Measurements from ENCODE around the gene COL25A1. TPM values are rescaled to one million over a fixed set of nuclear protein-coding genes. Genes with fewer than 3 reads are reported as not detected.
"Not testable (repeated sequence)": the region's sequence is repeated elsewhere in the genome, so short reads cannot be mapped to it uniquely, and the experiment has no call there.

Gene COL25A1
- total RNA-seq, 1 donor from 2014 or later = 32.5 TPM

GRCh38 chr4:109172301-109172700 lies 130.2 kb downstream of the COL25A1 start:
- no peak for DNase-seq (ENCODE audit: low spot score)

- peak; percentile 36 for DNase-seq (ENCODE audit: low spot score)
Measured at GRCh38 chr4:109171070-109171469, 131.4 kb downstream of the COL25A1 start.

- no peak for DNase-seq (ENCODE audit: low spot score)
Measured at GRCh38 chr4:109169170-109169569, 133.3 kb downstream of the COL25A1 start.

DNA sequence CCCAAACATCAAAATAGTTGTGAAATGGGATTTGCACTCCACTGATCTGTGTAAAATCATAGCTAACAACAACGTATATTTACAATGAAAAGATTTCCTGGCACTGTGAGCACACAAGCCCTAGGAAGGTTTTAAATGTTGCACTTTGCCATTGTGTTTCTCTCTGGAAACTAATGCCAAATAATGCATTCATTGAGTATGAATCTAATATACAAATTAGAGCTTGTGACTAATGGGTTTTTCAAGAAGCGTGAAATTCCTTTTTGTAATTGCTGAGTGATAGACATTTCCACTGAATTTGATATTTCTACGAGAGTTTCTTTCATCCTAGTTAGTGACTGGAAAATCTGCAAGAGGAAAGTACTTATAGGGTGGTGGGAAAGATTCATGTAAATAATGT lies 135.9 kb downstream of the COL25A1 start:
- DNase-seq (ENCODE audit: low spot score) = no peak

DNA sequence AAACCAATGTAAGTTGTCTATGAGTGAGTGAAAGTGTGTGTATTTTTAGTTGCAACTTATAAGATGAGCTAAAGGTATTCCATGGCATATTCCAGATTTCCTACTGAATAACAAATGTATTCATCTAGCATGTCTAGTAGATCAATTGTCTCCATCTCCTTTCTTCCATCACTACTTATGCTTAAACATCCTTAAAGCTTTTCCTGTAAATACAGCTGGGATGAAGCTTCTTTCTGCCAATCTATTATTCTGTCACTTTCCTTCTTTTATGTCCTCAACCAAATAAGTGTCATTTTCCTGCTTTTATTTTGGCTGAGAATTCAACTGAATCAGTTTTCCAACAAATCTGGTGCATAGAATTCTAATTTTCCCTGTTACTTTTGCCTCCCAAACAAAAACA lies 136.3 kb downstream of the COL25A1 start:
- DNase-seq (ENCODE audit: low spot score) = no peak

DNA sequence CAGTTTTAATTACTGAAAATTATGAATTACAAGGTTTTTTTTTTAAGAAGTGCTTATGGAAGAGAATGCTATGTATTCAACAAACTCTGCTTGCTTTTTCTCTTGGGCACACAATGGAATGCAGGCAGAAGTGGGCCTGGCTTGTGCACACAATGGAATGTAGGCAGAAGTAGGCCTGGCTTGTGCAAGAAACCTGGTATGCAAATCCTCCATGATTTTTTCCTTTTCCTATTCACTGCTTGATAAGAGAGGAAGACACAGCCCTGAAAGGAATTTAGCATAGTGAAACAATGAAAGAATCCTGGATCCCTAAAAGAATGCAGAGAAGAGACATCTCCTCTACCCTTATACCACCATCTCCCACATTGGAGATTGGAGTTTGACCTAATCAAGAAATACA lies 138.4 kb downstream of the COL25A1 start:
- peak; percentile 57 for DNase-seq (ENCODE audit: low spot score)

DNA sequence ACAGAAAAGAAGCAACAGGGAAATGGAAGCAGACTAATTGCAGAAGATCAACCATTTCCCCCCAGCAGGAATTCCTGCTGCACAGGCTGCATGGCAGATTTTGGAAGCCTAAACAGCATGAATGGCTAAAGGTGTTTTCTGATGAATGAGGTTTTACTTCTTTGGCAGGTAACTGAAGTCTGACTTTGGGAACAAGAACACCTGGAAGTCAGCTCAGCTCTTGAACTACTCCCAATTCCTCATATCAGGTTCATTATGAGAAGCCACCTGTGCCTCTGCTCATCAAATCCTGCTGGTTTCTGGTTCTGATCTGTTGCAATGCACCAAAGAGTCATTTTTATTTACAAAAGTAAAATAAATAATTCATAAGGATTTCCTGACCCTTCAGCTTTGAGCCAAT lies 139.0 kb downstream of the COL25A1 start:
- DNase-seq (ENCODE audit: low spot score) = no peak

DNA sequence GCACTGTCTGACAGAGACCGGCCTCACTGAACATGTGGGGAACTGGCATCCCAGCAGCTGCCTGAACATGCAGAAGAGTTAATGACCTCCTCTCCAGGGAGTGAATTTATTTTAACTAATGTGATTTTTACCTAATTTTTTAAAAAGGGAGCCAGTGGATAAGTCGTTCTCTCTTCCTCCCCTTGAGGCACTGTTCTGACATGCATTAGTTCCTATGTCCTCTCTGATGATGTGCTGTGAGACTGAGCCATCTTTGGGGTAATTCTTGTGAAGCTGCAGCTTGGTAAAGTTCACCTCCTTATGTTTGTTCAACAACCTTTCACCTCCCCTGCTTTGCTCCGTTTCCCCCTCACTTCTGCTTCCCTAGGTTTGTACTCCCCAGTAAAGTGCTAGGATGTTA lies 139.7 kb downstream of the COL25A1 start:
- no peak for DNase-seq (ENCODE audit: low spot score)

DNA sequence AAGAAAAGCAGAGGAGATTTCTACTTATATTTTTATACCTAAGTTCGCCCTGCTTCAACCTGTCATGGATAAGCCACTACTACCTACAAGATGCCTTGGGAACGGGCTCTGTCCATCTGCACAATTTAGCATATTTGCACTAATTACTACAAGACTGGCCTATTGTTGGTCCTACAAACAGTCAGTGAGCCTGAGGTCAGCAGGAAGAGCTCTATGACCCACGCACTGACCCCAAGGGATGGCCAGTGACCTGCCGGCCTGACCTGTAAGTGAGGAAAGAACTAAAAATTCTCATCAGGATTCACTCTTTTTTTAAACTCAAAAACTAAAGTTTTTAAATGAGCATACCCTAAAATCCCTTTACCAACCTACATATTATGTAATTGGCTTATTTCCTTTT lies 142.0 kb downstream of the COL25A1 start:
- no peak for DNase-seq (ENCODE audit: low spot score)

GRCh38 chr4:109157696-109158095 lies 144.8 kb downstream of the COL25A1 start:
- no peak for DNase-seq (ENCODE audit: low spot score)

- no peak for DNase-seq (ENCODE audit: low spot score)
Measured at GRCh38 chr4:109157205-109157604, 145.3 kb downstream of the COL25A1 start.

DNA sequence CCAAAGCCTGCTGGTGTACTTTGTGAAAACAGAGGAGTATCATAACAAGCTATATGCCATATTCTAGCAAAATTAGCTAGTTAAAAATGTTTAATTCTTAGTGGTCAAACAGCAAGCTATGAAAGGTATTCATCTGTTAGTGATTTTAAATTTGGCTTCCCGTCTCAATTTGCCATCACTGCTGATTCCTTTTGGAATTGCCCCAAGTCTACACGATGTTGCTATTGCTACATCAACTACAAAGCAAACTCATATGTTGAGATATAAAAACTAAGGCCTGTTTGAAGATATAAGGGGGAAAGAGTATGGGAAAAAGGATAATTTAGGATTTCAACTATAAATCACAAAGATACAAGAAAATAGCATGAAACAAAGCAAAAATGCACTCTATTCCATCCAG lies 146.1 kb downstream of the COL25A1 start:
- DNase-seq (ENCODE audit: low spot score) = peak; percentile 85

DNA sequence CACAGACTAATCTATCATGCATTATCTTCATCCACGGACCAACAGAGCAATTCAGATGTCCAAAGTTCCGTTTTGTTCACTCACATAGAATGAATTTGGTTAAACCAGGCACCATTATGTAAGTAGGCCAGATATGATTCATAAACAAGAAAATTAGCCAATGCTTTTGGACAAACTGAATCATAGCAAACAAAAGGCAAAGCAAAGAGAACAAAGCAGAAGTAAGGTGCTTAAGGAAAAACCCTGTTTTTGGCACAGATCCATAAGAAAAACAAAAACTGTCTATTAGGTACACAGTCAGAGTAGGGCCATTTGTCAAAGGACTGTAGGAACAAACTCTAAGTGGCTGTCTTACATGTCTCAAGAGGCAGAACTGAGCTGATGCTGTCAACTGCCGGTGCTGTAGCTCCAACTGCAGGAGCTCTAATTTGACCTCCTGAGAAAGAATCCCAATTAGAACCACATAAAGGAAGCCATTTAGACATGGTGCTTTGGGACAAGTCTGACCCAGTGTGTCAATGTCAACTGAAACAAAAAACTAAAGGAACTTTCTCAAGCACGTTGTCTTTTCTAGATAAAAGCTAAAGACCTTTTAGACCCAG lies 146.7 kb downstream of the COL25A1 start:
- peak; percentile 47 for DNase-seq (ENCODE audit: low spot score)

DNA sequence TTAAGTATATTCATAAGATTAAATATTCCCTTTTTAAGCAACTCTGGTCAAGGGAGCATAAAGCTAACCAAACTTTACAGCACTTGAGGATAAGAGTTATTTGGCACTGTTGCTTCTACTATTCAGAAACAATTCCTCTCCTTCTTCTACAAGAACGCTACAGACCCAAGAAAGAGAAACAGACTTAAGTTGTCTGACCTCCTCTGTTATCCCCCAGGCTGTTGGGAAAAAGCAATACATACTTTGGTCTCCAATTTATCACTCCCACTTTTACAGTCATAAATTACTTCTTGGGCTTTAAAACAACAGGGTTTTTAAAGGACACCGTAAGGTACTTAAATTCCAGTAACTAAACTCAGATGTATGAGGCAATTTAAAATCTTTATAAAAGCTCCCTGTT lies 147.4 kb downstream of the COL25A1 start:
- DNase-seq (ENCODE audit: low spot score) = peak; percentile 62

- DNase-seq (ENCODE audit: low spot score) = no peak
Measured at GRCh38 chr4:109154424-109154823, 148.0 kb downstream of the COL25A1 start.

- DNase-seq (ENCODE audit: low spot score) = no peak
Measured at GRCh38 chr4:109149836-109150235, 152.6 kb downstream of the COL25A1 start.

DNA sequence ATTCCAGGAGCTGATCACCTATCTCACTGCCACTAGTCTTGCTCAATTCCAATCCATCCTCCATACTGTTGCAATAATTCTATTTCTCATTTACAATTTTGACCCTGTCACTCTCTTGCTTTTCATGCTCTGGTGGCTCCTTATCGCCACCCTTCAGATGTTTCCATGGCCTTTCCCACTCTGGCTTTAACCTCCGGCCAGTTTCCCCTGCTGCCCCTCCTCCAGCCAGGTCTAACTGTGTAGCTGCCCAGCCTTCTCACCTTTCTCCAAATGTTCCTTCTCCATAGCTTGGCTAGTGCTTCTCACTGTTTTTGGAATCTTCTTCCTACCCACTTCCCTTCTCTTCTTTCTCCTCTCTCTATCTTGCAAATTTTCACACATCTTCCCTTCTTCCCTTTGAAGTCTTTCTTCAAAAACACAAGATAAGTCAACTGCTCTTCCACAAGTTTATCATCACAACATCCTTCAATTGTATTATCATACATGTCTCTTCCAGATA lies 153.8 kb downstream of the COL25A1 start:
- DNase-seq (ENCODE audit: low spot score) = no peak

- no peak for DNase-seq (ENCODE audit: low spot score)
Measured at GRCh38 chr4:109147135-109147534, 155.3 kb downstream of the COL25A1 start.

DNA sequence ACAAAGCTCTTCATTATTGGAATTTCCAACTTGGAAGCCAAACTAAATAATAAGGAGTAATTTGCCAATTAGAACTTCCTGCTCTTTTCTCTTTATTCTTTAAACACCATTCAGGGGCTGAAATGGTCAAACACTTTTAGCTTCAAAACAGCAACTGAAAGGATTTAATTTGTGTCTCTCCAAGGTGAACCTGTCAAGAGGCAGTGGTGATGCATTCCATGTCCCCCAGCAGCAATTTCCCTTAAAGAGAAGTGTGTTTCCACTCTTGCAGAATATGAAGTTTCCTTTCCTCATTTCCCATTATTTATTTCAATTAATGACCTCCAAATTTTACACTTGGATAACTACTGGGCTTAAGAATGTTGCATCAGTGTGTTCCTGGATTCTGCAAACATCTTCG lies 156.0 kb downstream of the COL25A1 start:
- no peak for DNase-seq (ENCODE audit: low spot score)

DNA sequence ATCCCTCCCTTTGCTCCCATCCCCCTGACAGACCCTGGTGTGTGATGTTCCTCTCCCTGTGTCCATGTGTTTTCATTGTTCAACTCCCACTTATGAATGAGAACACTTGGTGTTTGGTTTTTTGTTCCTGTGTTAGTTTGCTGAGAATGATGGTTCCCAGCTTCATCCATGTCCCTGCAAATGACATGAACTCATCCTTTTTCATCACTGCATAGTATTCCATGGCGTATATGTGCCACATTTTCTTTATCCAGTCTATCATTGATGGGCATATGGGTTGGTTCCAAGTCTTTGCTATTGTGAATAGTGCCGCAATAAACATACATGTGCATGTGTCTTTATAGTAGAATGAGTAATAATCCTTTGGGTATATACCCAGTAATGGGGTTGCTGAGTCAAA lies 164.3 kb downstream of the COL25A1 start:
- DNase-seq (ENCODE audit: low spot score) = not testable (repeated sequence)

GRCh38 chr4:109134921-109135320 lies 167.5 kb downstream of the COL25A1 start:
- DNase-seq (ENCODE audit: low spot score) = no peak

DNA sequence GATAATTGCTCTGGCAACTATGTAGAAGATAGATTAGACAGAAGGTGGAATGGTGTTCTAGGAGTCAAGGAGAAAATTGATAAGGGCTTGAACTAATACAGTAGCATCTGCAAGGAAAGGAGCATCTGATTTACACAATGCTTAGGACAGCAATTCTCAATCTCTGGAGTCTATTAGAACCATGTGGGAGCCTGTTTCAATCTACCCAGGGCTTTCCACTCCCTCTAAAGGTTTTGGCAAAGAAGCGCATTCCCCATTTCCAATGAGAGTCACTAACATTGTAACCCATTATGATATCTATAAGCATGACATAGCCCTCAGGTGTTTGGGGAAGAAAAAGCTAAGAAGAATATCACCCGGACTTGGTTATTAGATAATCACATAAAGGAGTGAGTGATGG lies 168.2 kb downstream of the COL25A1 start:
- no peak for DNase-seq (ENCODE audit: low spot score)

DNA sequence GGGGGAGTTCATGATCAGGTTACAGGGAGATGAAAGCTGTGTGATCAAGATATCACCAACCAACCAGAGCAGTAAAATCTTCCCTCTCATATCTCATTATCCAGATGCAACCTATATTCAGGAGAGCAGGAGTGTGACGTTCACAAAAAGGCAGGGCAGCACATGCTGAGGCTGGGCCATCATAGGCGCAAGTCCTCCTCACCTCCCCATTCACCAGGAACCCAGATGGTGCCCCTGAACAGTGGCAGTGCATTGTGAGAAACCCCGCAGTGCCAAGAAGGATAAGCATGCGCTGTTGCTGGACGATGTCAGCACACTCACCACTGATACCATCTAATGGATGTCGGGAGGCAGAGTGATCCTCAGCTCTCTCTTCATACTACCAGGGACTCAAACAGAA lies 170.9 kb downstream of the COL25A1 start:
- DNase-seq (ENCODE audit: low spot score) = no peak

GRCh38 chr4:109128589-109128988 lies 173.9 kb downstream of the COL25A1 start:
- no peak for DNase-seq (ENCODE audit: low spot score)
